Measurements from ENCODE around the gene SENP3. TPM values are rescaled to one million over a fixed set of nuclear protein-coding genes. Genes with fewer than 3 reads are reported as not detected.

Gene SENP3
- total RNA-seq, 1 experiment from 2014 or later: 83.1 TPM

- Mint-ChIP-seq H3K27me3 (ENCODE audit: low read depth) (peaks cover 10% of the 10 kb centered on the region), H3K4me3 (peak overlapping the region; percentile 98; a peak in 4 of 5 replicates), H3K36me3 (ENCODE audit: insufficient read depth in 1 of 3, low read depth in 3 of 3) (peaks cover 56 to 85% (median 69%) of the 10 kb centered on the region in 3 experiments), H3K9me3 (peaks cover 3 to 7% of the 10 kb centered on the region in 2 experiments; a peak in 3 of 5 replicates), H3K4me1 (peaks cover 51 to 53% of the 10 kb centered on the region in 2 experiments), H3K27ac (peak overlapping the region in 2 of 3 experiments; percentile 44 to 96; a peak in 3 of 7 replicates)
- H3K27ac ChIP-seq (ENCODE audit: insufficient read length, low read depth, low read length): no peak overlapping the region
- no peak overlapping the region for H2BK5ac ChIP-seq (ENCODE audit: insufficient read length, low read length)
- no CpG with 5 or more reads among the region's 7 CpGs for WGBS (ENCODE audit: extremely low coverage, insufficient read length, low lambda C conversion rate)
- TF ChIP-seq, protein P1, sequence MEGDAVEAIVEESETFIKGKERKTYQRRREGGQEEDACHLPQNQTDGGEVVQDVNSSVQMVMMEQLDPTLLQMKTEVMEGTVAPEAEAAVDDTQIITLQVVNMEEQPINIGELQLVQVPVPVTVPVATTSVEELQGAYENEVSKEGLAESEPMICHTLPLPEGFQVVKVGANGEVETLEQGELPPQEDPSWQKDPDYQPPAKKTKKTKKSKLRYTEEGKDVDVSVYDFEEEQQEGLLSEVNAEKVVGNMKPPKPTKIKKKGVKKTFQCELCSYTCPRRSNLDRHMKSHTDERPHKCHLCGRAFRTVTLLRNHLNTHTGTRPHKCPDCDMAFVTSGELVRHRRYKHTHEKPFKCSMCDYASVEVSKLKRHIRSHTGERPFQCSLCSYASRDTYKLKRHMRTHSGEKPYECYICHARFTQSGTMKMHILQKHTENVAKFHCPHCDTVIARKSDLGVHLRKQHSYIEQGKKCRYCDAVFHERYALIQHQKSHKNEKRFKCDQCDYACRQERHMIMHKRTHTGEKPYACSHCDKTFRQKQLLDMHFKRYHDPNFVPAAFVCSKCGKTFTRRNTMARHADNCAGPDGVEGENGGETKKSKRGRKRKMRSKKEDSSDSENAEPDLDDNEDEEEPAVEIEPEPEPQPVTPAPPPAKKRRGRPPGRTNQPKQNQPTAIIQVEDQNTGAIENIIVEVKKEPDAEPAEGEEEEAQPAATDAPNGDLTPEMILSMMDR (conservative IDR thresholded peaks at IDR 0.05): no peak
- no peak overlapping the region for H4K8ac ChIP-seq (replicated peaks; ENCODE audit: insufficient read length, low read depth, low read length)
- H3K27me3 ChIP-seq (ENCODE audit: insufficient read depth, low read length): no peaks in the 10 kb centered on the region
- H3T11ph ChIP-seq (ENCODE audit: low read length): no peak overlapping the region
- no peak overlapping the region for H3K4ac ChIP-seq (ENCODE audit: low read depth, low read length)
- H2BK20ac ChIP-seq (ENCODE audit: low read depth, low read length, poor library complexity, severe bottlenecking): no peak overlapping the region
- no peak overlapping the region for H2BK15ac ChIP-seq (ENCODE audit: low read depth, low read length)
- no peak overlapping the region for H4K91ac ChIP-seq (ENCODE audit: insufficient read length, low read depth, low read length)
- H2AFZ ChIP-seq (ENCODE audit: low read length): no peak overlapping the region
- no peaks in the 10 kb centered on the region for H4K20me1 ChIP-seq (ENCODE audit: control insufficient read depth, insufficient read depth, insufficient read length)
- peaks cover 4% of the 10 kb centered on the region; the same call in 1 of the 2 replicates for H3K4me1 ChIP-seq (ENCODE audit: insufficient read depth, low read length)
- H2BK12ac ChIP-seq (ENCODE audit: insufficient read length, low read depth, low read length): no peak overlapping the region
- no peak overlapping the region for H2AK5ac ChIP-seq (ENCODE audit: insufficient read length, low read length)
- H3K4me2 ChIP-seq (ENCODE audit: insufficient read depth, insufficient read length, low read length): no peak overlapping the region
- no peak overlapping the region for H4K5ac ChIP-seq (ENCODE audit: insufficient read length, low read depth, low read length)
- no peak overlapping the region for H2BK120ac ChIP-seq (ENCODE audit: low read depth, low read length, poor library complexity, severe bottlenecking)
- no peak overlapping the region for H3K9ac ChIP-seq (ENCODE audit: extremely low read depth, insufficient read length, low read length)
- peaks cover 5% of the 10 kb centered on the region for H3K23me2 ChIP-seq (ENCODE audit: insufficient read length, low read depth, low read length, poor library complexity, severe bottlenecking)
- no peak overlapping the region for H3K23ac ChIP-seq (ENCODE audit: insufficient read length, low read depth, low read length)
- H3K9me3 ChIP-seq (ENCODE audit: control insufficient read depth, low read depth, low read length): no peaks in the 10 kb centered on the region
- H3K79me1 ChIP-seq (ENCODE audit: insufficient read depth, low read depth, low read length, poor library complexity, severe bottlenecking): peaks cover 2% of the 10 kb centered on the region
- no peak for DNase-seq
- no peak overlapping the region for H3K18ac ChIP-seq (ENCODE audit: insufficient read length, low read depth, low read length)
- no peak overlapping the region for H3K14ac ChIP-seq (ENCODE audit: insufficient read depth, low read length)
- H3K79me2 ChIP-seq (ENCODE audit: insufficient read depth, low read length): peaks cover 21% of the 10 kb centered on the region; the same call in 1 of the 2 replicates
- no peak overlapping the region for H3K56ac ChIP-seq (ENCODE audit: insufficient read length, low read depth, low read length)
Observed at GRCh38 chr17:7575959-7576358, 14.2 kb downstream of the SENP3 start.
